Upper lobe of left lung (tissue), 6 donors: ENCODE results near the gene SLC22A12. TPM values are rescaled to one million over a fixed set of nuclear protein-coding genes. Genes with fewer than 3 reads are reported as not detected.

ENCODE experiments used
- ATAC-seq, 2 donors: fragments of 200-7000 bp; cut with Tn5 transposase; one replicate each; pipeline ENCODE4 v1.9.1; 2022; ENCODE audit warnings: mild to moderate bottlenecking in 2 of 2, moderate library complexity in 2 of 2; ENCODE audit not compliant: low FRiP score in 2 of 2
- DNase-seq, 2 donors: peaks; one replicate each; pipeline ENCODE4 v3.0.0-alpha.2; 2019 to 2020
- H3K27ac ChIP-seq, 4 donors: fragments of 200-600 bp; sonication (generic); one replicate each; pipeline ENCODE4 v1.5.1; 2016 to 2019
- H3K27me3 ChIP-seq, 4 donors: fragments of 200-600 bp; sonication (generic); one replicate each; pipeline ENCODE4 v1.5.1; 2017 to 2019
- H3K36me3 ChIP-seq, 4 donors: fragments of 200-600 bp; sonication (generic); one replicate each; pipeline ENCODE4 v1.5.1; 2016 to 2019
- H3K4me1 ChIP-seq, 4 donors: fragments of 200-600 bp; sonication (generic); one replicate each; pipeline ENCODE4 v1.5.1; 2018 to 2019
- H3K4me3 ChIP-seq, 4 donors: fragments of 200-600 bp; sonication (generic); one replicate each; pipeline ENCODE4 v1.5.1; 2017 to 2019; ENCODE audit warnings: mild to moderate bottlenecking in 2 of 4, moderate library complexity in 1 of 4
- H3K9me3 ChIP-seq, 4 donors: fragments of 200-600 bp; sonication (generic); one replicate each; pipeline ENCODE4 v1.5.1; 2018 to 2019
- EP300 ChIP-seq, 4 donors: sonication (generic); formaldehyde crosslinking; IDR thresholded peaks; one replicate each; pipeline ENCODE4 v1.5.1; 2017; ENCODE audit warnings: antibody characterized with exemption in 4 of 4, control low read depth in 2 of 4
- POLR2A ChIP-seq, 4 donors: fragments of 450-650 bp; IDR thresholded peaks; one replicate each; pipeline ENCODE4 v1.5.1; 2016 to 2017; ENCODE audit warnings: antibody characterized with exemption in 4 of 4, mild to moderate bottlenecking in 2 of 4
- POLR2AphosphoS5 ChIP-seq, 2 donors: sonication (generic); formaldehyde crosslinking; IDR thresholded peaks; one replicate each; pipeline ENCODE4 v1.5.1; 2017; ENCODE audit warnings: antibody characterized with exemption in 2 of 2
- WGBS, 2 donors: methylation state at CpG; one replicate each; pipeline ENCODE4 v1.1.5; 2017 to 2018; 5-methylcytosine and 5-hydroxymethylcytosine counted together
- total RNA-seq, 6 donors: library from RNA; depleted of rRNA in 4 of 6; stranded (reverse); fragments of >200 nt in 4 of 6; gene quantifications; one replicate each; pipeline versions ENCODE4 v1.1.0 to v1.2.1, GENCODE V29; 2016 to 2021
- TF ChIP-seq, protein P1 (sequence below), 6 experiments: fragments of 450-650 bp in 4 of 6; fragments of 200-600 bp in 2 of 6; sonication (generic) in 2 of 6; IDR thresholded peaks; one replicate each; pipeline ENCODE4 v1.5.1; 2016 to 2019; ENCODE audit warnings: antibody characterized with exemption in 6 of 6
- donor health status: DM: no; HTN: no; CAD: no; lungs with moderate emphysema.
- donor health status: DM: no; HTN: yes; CAD: no; lungs with severe emphysema.

SLC22A12 gene
- total RNA-seq, 6 donors from 2014 or later: not detected

DNA sequence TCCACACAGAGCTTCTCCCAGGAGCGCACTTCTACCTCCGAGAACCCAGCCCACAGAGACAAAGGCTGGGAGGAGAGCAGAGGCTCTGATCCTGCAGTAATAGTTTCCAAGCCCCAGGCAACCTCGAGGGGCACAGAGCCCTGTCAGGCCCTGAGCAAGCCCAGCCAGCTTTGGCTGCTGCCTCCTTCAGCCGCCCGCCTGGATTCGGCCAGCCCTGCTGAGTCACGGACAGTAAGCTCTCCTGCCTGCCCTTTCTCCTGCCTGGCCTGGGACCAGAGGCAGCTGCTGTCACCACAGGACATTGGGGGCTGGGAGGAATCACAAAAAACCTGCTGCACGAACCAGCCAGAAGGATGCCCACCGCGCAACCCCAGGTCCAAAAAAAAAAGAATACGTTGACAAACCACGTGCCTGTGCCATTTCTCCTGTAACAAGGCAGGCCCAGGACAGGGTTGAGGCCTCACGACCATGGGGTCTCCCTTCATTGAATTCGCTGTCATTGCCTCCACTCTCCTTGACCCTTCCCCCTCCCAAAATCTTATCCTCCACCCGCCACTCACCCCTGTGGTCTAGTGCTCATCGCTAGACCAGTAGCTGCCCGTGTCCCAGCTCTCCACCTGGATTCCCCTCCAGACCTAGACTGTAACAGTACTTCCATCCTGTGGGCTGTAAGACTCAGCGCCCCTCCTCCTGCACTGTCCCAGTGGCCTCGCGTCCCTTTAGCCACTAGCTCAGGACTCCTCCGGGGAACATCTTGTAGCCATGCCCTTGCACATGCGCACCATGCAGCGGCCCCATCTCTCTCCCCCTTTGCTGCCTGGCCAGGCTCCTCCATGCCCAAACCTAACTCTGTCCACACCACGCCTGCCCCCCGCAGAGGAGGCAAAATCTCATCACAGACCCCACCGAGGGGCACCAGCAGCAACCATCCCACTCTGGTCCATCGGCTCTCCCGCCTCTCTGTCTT lies 7.4 kb upstream of the SLC22A12 start:
- H3K4me3 ChIP-seq: no peak overlapping the region
- no peak for ATAC-seq
- 85 to 91% methylated on average over 27 to 28 of the region's 28 CpGs for WGBS, 2 donors

DNA sequence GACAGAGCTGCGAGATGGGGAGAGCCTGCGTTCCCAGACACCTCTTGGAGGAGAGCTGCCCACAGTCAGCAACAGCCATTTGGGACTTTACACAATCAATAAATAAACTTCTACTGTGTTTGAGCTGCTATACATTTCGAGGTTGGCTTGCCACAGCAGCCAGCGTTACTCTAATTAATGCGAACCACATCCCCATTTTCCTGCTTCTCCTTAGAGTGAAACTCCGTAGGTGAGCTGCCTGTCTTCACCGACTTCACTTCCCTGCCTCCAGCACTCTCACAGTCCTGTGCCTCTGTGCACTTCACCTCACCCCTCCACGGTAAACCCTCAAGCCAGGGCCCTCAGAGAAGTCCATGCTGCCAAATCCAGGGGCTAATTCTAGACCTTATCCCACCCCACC lies 5.9 kb upstream of the SLC22A12 start:
- Histone ChIP-seq H3K9me3 (peaks cover 0 to 14% (median 9%) of the 10 kb centered on the region in 4 donors), H3K36me3 (no peaks in the 10 kb centered on the region), H3K4me1 (no peaks in the 10 kb centered on the region), H3K27ac (no peak overlapping the region), H3K27me3 (no peaks in the 10 kb centered on the region), H3K4me3 (no peak overlapping the region)
- TF ChIP-seq POLR2AphosphoS5 (IDR thresholded peaks at IDR 0.05) (no peak), EP300 (IDR thresholded peaks at IDR 0.05) (no peak), POLR2A (IDR thresholded peaks at IDR 0.05) (no peak)
- TF ChIP-seq, protein P1, sequence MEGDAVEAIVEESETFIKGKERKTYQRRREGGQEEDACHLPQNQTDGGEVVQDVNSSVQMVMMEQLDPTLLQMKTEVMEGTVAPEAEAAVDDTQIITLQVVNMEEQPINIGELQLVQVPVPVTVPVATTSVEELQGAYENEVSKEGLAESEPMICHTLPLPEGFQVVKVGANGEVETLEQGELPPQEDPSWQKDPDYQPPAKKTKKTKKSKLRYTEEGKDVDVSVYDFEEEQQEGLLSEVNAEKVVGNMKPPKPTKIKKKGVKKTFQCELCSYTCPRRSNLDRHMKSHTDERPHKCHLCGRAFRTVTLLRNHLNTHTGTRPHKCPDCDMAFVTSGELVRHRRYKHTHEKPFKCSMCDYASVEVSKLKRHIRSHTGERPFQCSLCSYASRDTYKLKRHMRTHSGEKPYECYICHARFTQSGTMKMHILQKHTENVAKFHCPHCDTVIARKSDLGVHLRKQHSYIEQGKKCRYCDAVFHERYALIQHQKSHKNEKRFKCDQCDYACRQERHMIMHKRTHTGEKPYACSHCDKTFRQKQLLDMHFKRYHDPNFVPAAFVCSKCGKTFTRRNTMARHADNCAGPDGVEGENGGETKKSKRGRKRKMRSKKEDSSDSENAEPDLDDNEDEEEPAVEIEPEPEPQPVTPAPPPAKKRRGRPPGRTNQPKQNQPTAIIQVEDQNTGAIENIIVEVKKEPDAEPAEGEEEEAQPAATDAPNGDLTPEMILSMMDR (IDR thresholded peaks at IDR 0.05): no peak
- 61 to 62% methylated on average over 8 of the region's 8 CpGs for WGBS, 2 donors
- ATAC-seq (no peak), DNase-seq (no peak)

More for the DNA sequence above, 7.4 kb upstream of the SLC22A12 start:
- no peaks in the 10 kb centered on the region for H3K36me3 ChIP-seq
- TF ChIP-seq, protein P1 (IDR thresholded peaks at IDR 0.05): no peak
- TF ChIP-seq POLR2AphosphoS5 (IDR thresholded peaks at IDR 0.05) (no peak), POLR2A (IDR thresholded peaks at IDR 0.05) (no peak), EP300 (IDR thresholded peaks at IDR 0.05) (no peak)
- no peaks in the 10 kb centered on the region for H3K27me3 ChIP-seq
- no peak for DNase-seq
- H3K9me3 ChIP-seq: peaks cover 0 to 4% (median 2%) of the 10 kb centered on the region in 4 donors
- H3K27ac ChIP-seq: no peak overlapping the region
- H3K4me1 ChIP-seq: no peaks in the 10 kb centered on the region

DNA sequence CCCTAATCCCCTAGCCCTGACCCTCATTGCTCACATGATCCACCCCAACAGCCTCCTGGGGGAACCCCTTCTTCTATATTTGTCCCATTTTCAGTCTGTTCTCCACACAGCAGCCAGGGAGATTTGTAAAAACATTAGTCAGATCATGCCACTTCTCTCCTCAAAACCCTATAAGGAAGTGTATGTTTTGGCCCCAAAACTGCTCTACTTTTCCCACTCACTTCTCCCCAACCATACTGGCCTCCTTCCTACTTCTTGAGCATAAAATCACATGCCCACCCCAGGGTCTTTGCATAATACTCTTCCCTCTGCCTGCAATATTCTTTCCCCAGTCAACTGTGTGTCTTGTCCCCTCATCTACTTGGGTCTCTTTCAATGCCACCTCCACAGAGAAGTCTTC lies 4.7 kb upstream of the SLC22A12 start:
- H3K4me3 ChIP-seq: no peak overlapping the region
- no peaks in the 10 kb centered on the region for H3K27me3 ChIP-seq
- no peak overlapping the region for H3K27ac ChIP-seq
- TF ChIP-seq POLR2A (IDR thresholded peaks at IDR 0.05) (no peak), EP300 (IDR thresholded peaks at IDR 0.05) (no peak), POLR2AphosphoS5 (IDR thresholded peaks at IDR 0.05) (no peak)
- TF ChIP-seq, protein P1 (IDR thresholded peaks at IDR 0.05): no peak
- H3K9me3 ChIP-seq: peaks cover 0 to 14% (median 9%) of the 10 kb centered on the region in 4 donors
- DNase-seq (no peak), ATAC-seq (no peak)
- H3K4me1 ChIP-seq: no peaks in the 10 kb centered on the region
- H3K36me3 ChIP-seq: no peaks in the 10 kb centered on the region

DNA sequence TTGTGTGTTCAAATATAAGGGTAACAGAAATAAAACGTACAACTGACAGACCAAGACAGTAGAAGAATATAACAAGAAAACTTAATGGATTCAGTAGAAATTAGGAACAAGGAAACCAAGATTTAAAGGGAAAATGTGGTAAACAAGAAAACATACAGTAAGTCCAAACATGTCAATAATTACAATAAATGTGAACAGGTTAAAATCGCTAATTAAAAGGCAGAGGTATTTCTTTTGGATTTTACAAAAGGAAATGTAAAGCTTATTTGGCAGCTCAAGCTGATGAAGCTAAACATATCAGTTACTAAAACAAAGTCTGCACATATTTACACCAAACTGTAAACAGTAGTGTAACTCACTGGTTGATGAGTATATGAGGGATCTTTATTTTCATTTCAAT lies 2.3 kb upstream of the SLC22A12 start:
- TF ChIP-seq, protein P1 (IDR thresholded peaks at IDR 0.05): no peak
- TF ChIP-seq EP300 (IDR thresholded peaks at IDR 0.05) (no peak), POLR2A (IDR thresholded peaks at IDR 0.05) (no peak), POLR2AphosphoS5 (IDR thresholded peaks at IDR 0.05) (no peak)
- DNase-seq (no peak), ATAC-seq (no peak)
- H3K4me3 ChIP-seq: no peak overlapping the region
- 89 to 93% methylated on average over 2 of the region's 2 CpGs for WGBS, 2 donors
- peaks cover 0 to 14% (median 9%) of the 10 kb centered on the region in 4 donors for H3K9me3 ChIP-seq
- no peaks in the 10 kb centered on the region for H3K27me3 ChIP-seq
- no peaks in the 10 kb centered on the region for H3K36me3 ChIP-seq
- H3K27ac ChIP-seq: no peak overlapping the region
- H3K4me1 ChIP-seq: no peaks in the 10 kb centered on the region
